Measurements from ENCODE around the gene SH3BGR.

SH3BGR gene

DNA sequence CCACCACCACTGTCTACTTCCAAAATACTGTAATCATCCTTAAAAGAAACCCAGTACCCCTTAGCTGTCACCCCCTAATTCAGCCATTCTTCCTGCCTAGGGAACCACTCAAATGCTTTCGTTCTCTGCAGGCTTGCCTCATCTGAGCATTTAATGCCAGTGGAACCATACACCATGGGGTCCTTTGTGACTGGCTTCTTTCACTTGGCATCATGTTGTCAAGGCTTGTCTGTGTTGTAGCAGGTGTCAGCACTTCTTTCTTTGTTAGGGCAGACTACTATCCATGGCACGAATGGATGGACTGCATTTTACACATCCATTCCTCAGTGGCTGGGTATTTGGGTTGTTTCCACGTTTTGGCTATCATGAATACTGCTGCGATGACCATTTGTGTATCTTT is 28.5 kb downstream of the SH3BGR start:
- Histone ChIP-seq H3K4me3 (ENCODE audit: low read length) (no peak overlapping the region), H4K20me1 (ENCODE audit: insufficient read depth, low read length) (no peaks in the 10 kb centered on the region), H3K27me3 (ENCODE audit: low read depth, low read length) (no peaks in the 10 kb centered on the region), H3K27ac (ENCODE audit: low read length) (no peak overlapping the region), H3K36me3 (replicated peaks; ENCODE audit: low read depth, low read length) (no peaks in the 10 kb centered on the region), H2AFZ (ENCODE audit: low read depth, low read length) (no peak overlapping the region), H3K79me2 (ENCODE audit: low read length) (no peaks in the 10 kb centered on the region), H3K4me1 (ENCODE audit: low read length) (no peaks in the 10 kb centered on the region), H3K9me3 (ENCODE audit: insufficient read depth, low read length) (no peaks in the 10 kb centered on the region), H3K4me2 (ENCODE audit: low read length) (no peak overlapping the region), H3K9ac (ENCODE audit: low read length) (no peak overlapping the region)
- TF ChIP-seq EZH2phosphoT487 (IDR thresholded peaks at IDR 0.05; ENCODE audit: low read depth), result no peak
- TF ChIP-seq, protein P1, sequence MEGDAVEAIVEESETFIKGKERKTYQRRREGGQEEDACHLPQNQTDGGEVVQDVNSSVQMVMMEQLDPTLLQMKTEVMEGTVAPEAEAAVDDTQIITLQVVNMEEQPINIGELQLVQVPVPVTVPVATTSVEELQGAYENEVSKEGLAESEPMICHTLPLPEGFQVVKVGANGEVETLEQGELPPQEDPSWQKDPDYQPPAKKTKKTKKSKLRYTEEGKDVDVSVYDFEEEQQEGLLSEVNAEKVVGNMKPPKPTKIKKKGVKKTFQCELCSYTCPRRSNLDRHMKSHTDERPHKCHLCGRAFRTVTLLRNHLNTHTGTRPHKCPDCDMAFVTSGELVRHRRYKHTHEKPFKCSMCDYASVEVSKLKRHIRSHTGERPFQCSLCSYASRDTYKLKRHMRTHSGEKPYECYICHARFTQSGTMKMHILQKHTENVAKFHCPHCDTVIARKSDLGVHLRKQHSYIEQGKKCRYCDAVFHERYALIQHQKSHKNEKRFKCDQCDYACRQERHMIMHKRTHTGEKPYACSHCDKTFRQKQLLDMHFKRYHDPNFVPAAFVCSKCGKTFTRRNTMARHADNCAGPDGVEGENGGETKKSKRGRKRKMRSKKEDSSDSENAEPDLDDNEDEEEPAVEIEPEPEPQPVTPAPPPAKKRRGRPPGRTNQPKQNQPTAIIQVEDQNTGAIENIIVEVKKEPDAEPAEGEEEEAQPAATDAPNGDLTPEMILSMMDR (IDR thresholded peaks at IDR 0.05; ENCODE audit: low read depth, low read length), result no peak

DNA sequence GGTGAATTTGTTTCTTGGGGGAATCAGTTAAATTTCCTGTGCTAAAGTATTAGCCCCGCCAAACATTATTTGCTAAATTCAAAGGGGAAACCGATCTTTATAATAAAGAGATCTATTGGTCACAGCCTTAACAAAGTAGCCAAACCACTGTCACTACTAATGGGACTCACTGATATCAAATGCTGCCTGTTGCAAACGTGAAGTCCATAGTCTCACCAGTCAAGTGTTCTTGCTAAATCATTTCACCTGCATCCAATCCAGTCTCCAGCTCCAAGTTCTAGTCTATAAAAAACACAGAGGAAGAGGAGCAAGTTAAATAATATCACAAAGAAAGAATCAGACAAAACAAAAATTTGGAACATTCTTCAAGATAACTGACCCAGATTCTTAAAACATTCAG is 30.1 kb downstream of the SH3BGR start:
- Histone ChIP-seq H3K4me3 (ENCODE audit: low read length) (no peak overlapping the region), H3K36me3 (replicated peaks; ENCODE audit: low read depth, low read length) (no peaks in the 10 kb centered on the region), H3K9ac (ENCODE audit: low read length) (no peak overlapping the region), H3K4me1 (ENCODE audit: low read length) (no peaks in the 10 kb centered on the region), H3K9me3 (ENCODE audit: insufficient read depth, low read length) (no peaks in the 10 kb centered on the region), H4K20me1 (ENCODE audit: insufficient read depth, low read length) (no peaks in the 10 kb centered on the region), H3K27me3 (ENCODE audit: low read depth, low read length) (no peaks in the 10 kb centered on the region), H3K4me2 (ENCODE audit: low read length) (no peak overlapping the region), H2AFZ (ENCODE audit: low read depth, low read length) (no peak overlapping the region), H3K79me2 (ENCODE audit: low read length) (no peaks in the 10 kb centered on the region), H3K27ac (ENCODE audit: low read length) (no peak overlapping the region)
- TF ChIP-seq, protein P1 (IDR thresholded peaks at IDR 0.05; ENCODE audit: low read depth, low read length), result no peak
- no peak for TF ChIP-seq EZH2phosphoT487 (IDR thresholded peaks at IDR 0.05; ENCODE audit: low read depth)

DNA sequence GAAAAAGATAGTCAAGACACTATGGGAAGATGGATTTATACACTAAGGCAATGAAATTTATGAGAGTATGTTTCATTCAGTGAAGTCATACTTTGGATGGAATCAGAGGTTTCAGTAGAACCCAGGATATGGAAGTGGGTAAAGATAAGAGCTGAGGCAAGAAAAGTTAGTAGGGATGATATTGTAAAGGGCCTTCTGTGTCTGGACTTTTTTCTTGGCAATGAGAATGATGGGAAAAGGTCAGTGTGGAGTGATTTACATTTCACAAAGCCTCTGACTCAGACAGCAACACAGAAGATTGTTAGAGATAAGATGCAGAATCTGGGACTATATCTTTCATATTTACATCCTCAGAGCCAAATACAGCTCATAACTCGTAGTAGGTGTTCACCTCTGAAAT is 32.1 kb downstream of the SH3BGR start:
- Histone ChIP-seq H2AFZ (ENCODE audit: low read depth, low read length) (no peak overlapping the region), H3K4me3 (ENCODE audit: low read length) (no peak overlapping the region), H3K27ac (ENCODE audit: low read length) (no peak overlapping the region), H4K20me1 (ENCODE audit: insufficient read depth, low read length) (no peaks in the 10 kb centered on the region), H3K4me2 (ENCODE audit: low read length) (no peak overlapping the region), H3K27me3 (ENCODE audit: low read depth, low read length) (no peaks in the 10 kb centered on the region), H3K79me2 (ENCODE audit: low read length) (no peaks in the 10 kb centered on the region), H3K4me1 (ENCODE audit: low read length) (no peaks in the 10 kb centered on the region), H3K9me3 (ENCODE audit: insufficient read depth, low read length) (no peaks in the 10 kb centered on the region), H3K9ac (ENCODE audit: low read length) (no peak overlapping the region), H3K36me3 (replicated peaks; ENCODE audit: low read depth, low read length) (no peaks in the 10 kb centered on the region)
- no peak for TF ChIP-seq EZH2phosphoT487 (IDR thresholded peaks at IDR 0.05; ENCODE audit: low read depth)
- TF ChIP-seq, protein P1 (IDR thresholded peaks at IDR 0.05; ENCODE audit: low read depth, low read length), result no peak

DNA sequence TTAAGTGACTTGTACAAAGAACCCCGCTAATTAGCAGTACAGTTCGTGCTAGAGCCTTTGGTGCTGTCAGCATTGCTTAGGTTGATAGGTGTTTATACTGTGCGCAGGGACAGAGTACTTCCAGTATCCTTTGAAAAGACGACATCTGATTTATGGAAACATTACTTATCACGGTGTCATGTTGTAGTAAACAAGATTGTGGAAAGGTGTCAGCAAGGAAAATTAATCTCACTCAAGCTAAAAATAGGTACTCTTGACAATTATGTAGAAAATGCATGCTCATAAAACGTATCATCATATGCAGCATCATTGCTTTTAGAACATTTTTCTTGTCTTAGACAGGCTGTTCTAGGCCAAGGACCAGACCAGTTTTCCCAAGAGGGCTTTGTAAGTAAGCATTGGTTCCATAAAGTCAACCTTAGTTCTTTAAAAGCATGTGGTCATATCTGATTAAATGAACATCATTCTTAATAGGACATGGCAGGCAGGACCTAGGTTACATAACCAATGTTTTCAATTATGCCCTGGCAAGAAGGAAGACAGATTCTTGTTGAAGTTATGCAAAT is 33.0 kb downstream of the SH3BGR start:
- Histone ChIP-seq H3K4me1 (ENCODE audit: low read length) (no peaks in the 10 kb centered on the region), H3K27ac (ENCODE audit: low read length) (no peak overlapping the region), H3K36me3 (replicated peaks; ENCODE audit: low read depth, low read length) (no peaks in the 10 kb centered on the region), H4K20me1 (ENCODE audit: insufficient read depth, low read length) (no peaks in the 10 kb centered on the region), H3K9me3 (ENCODE audit: insufficient read depth, low read length) (no peaks in the 10 kb centered on the region), H2AFZ (ENCODE audit: low read depth, low read length) (no peak overlapping the region), H3K4me2 (ENCODE audit: low read length) (no peak overlapping the region), H3K27me3 (ENCODE audit: low read depth, low read length) (no peaks in the 10 kb centered on the region), H3K4me3 (ENCODE audit: low read length) (no peak overlapping the region), H3K79me2 (ENCODE audit: low read length) (no peaks in the 10 kb centered on the region), H3K9ac (ENCODE audit: low read length) (no peak overlapping the region)
- TF ChIP-seq, protein P1 (IDR thresholded peaks at IDR 0.05; ENCODE audit: low read depth, low read length), result no peak
- no peak for TF ChIP-seq EZH2phosphoT487 (IDR thresholded peaks at IDR 0.05; ENCODE audit: low read depth)
